ENCODE measurements around the gene PSMC3.

DNA sequence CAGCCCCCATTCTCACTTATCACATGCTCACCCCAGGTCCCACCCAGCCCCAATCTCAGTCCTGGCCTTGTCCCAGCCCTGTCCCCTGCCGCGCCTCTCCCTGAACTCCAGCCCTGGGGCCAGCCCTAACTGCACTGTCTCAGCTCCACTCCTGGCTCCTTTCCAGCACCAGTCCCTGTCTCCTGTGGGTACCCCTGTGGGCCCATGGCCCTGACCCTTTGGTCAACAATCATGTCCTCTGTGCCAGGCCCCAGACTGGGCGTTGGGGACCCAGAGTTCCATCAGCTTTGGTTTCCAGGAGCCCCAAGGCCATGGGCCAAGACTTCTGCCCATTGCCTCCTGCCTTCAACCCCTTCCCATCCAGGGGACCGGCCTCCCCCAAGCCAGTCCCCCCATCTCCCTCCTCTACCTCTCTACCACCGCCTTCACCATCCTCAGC, 48.6 kb downstream of the PSMC3 start:
- TF ChIP-seq, protein P1, sequence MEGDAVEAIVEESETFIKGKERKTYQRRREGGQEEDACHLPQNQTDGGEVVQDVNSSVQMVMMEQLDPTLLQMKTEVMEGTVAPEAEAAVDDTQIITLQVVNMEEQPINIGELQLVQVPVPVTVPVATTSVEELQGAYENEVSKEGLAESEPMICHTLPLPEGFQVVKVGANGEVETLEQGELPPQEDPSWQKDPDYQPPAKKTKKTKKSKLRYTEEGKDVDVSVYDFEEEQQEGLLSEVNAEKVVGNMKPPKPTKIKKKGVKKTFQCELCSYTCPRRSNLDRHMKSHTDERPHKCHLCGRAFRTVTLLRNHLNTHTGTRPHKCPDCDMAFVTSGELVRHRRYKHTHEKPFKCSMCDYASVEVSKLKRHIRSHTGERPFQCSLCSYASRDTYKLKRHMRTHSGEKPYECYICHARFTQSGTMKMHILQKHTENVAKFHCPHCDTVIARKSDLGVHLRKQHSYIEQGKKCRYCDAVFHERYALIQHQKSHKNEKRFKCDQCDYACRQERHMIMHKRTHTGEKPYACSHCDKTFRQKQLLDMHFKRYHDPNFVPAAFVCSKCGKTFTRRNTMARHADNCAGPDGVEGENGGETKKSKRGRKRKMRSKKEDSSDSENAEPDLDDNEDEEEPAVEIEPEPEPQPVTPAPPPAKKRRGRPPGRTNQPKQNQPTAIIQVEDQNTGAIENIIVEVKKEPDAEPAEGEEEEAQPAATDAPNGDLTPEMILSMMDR (IDR thresholded peaks at IDR 0.05): no peak
- TF ChIP-seq POLR2AphosphoS5 (IDR thresholded peaks at IDR 0.05; ENCODE audit: low read depth, low read length): no peak
- TF ChIP-seq, protein P2, sequence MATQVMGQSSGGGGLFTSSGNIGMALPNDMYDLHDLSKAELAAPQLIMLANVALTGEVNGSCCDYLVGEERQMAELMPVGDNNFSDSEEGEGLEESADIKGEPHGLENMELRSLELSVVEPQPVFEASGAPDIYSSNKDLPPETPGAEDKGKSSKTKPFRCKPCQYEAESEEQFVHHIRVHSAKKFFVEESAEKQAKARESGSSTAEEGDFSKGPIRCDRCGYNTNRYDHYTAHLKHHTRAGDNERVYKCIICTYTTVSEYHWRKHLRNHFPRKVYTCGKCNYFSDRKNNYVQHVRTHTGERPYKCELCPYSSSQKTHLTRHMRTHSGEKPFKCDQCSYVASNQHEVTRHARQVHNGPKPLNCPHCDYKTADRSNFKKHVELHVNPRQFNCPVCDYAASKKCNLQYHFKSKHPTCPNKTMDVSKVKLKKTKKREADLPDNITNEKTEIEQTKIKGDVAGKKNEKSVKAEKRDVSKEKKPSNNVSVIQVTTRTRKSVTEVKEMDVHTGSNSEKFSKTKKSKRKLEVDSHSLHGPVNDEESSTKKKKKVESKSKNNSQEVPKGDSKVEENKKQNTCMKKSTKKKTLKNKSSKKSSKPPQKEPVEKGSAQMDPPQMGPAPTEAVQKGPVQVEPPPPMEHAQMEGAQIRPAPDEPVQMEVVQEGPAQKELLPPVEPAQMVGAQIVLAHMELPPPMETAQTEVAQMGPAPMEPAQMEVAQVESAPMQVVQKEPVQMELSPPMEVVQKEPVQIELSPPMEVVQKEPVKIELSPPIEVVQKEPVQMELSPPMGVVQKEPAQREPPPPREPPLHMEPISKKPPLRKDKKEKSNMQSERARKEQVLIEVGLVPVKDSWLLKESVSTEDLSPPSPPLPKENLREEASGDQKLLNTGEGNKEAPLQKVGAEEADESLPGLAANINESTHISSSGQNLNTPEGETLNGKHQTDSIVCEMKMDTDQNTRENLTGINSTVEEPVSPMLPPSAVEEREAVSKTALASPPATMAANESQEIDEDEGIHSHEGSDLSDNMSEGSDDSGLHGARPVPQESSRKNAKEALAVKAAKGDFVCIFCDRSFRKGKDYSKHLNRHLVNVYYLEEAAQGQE (IDR thresholded peaks at IDR 0.05; ENCODE audit: insufficient read depth in 1 of 2, low read depth in 2 of 2, low read length in 1 of 2): no peak
